Hippocampal formation (tissue), 2 donors: ENCODE results near the gene PPP1R12B.
"Not testable (repeated sequence)": the region's sequence is repeated elsewhere in the genome, so short reads cannot be mapped to it uniquely, and the experiment has no call there.

Source experiments
- DNase-seq, 2 donors: peaks; one replicate each; lab custom pipeline; 2025; lab: John Stamatoyannopoulos, UW

Gene PPP1R12B

GRCh38 chr1:202631076-202631923 lies 282.8 kb downstream of the PPP1R12B start:
- no peak for DNase-seq

GRCh38 chr1:202632241-202632640 lies 283.7 kb downstream of the PPP1R12B start:
- DNase-seq: no peak

GRCh38 chr1:202636171-202636570 lies 287.7 kb downstream of the PPP1R12B start:
- not testable (repeated sequence) for DNase-seq

GRCh38 chr1:202637321-202638018 lies 289.0 kb downstream of the PPP1R12B start:
- DNase-seq: not testable (repeated sequence)

- no peak for DNase-seq
These were observed 289.7 kb downstream of the PPP1R12B start for GRCh38 chr1:202638019-202638700.

GRCh38 chr1:202638701-202639305 lies 290.3 kb downstream of the PPP1R12B start:
- not testable (repeated sequence) for DNase-seq

- no peak for DNase-seq
These were observed 291.0 kb downstream of the PPP1R12B start for GRCh38 chr1:202639500-202639899.

GRCh38 chr1:202642212-202642611 lies 293.7 kb downstream of the PPP1R12B start:
- DNase-seq: no peak
